Upper lobe of right lung (tissue), 1 donor: ENCODE measurements around the gene PLXND1. TPM values are rescaled to one million over a fixed set of nuclear protein-coding genes. Genes with fewer than 3 reads are reported as not detected.
A peak's percentile ranks its signal among the peaks of the same experiment; 100 is the strongest.

Experiments used
- ATAC-seq: fragments of 200-7000 bp; cut with Tn5 transposase; one replicate; pipeline ENCODE4 v1.9.1; 2020; ENCODE audit warnings: mild to moderate bottlenecking, moderate library complexity
- DNase-seq: peaks from one replicate; pipeline ENCODE4 v3.0.0-alpha.2; 2020
- H3K27ac ChIP-seq: fragments of 200-600 bp; one replicate; pipeline ENCODE4 v1.8.0; 2022
- H3K27me3 ChIP-seq: fragments of 200-600 bp; one replicate; pipeline ENCODE4 v1.8.0; 2022; ENCODE audit warnings: mild to moderate bottlenecking
- H3K36me3 ChIP-seq: fragments of 200-600 bp; one replicate; pipeline ENCODE4 v1.8.0; 2022
- H3K4me1 ChIP-seq: fragments of 200-600 bp; one replicate; pipeline ENCODE4 v1.8.0; 2022
- H3K4me3 ChIP-seq: fragments of 200-600 bp; one replicate; pipeline ENCODE4 v1.8.0; 2022; ENCODE audit warnings: mild to moderate bottlenecking
- H3K9me3 ChIP-seq: fragments of 200-600 bp; one replicate; pipeline ENCODE4 v1.8.0; 2022
- intact Hi-C: fragments of 100-400 bp; cut with DNase I; formaldehyde crosslinking; loops from one replicate; pipeline ENCODE4 v1.11.0; 2022
- total RNA-seq: library from RNA; stranded (reverse); fragmentation: NEBNext Ultra II Directional; extraction: Animal tissue kit (Norgen Biotek cat#: 25700); gene quantifications from one replicate; pipeline ENCODE4 v1.2.1, GENCODE V29; 2021
- TF ChIP-seq, protein P1 (sequence below): fragments of 200-600 bp; IDR thresholded peaks from one replicate; pipeline ENCODE4 v1.8.0; 2022; ENCODE audit warnings: antibody characterized with exemption
- donor health status: DM: no; HTN: yes; CAD: no; lungs with severe emphysema.

Gene PLXND1
- total RNA-seq, 1 donor from 2014 or later = 284 TPM

DNA sequence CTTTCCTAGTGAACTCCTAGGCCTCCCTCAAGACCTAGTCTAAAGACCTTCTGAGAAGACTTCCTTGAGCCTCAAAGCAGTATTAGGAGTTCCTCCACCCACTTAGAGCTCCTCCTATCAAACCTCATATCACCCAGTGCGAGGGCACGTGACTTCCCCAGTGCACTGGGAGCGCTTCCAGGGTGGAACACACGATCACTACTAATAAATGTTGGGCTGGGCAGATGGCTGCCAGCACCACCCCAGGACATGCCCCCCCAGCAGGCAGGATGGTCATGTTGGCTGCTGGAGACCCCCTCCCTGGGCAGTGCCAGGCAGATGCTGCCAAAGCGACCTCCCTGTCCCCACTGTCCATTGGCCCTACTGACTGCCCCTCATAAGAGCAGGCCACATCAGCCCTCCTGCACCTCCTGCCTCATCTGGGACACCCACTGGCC lies 8.5 kb upstream of the PLXND1 start:
- TF ChIP-seq, protein P1, sequence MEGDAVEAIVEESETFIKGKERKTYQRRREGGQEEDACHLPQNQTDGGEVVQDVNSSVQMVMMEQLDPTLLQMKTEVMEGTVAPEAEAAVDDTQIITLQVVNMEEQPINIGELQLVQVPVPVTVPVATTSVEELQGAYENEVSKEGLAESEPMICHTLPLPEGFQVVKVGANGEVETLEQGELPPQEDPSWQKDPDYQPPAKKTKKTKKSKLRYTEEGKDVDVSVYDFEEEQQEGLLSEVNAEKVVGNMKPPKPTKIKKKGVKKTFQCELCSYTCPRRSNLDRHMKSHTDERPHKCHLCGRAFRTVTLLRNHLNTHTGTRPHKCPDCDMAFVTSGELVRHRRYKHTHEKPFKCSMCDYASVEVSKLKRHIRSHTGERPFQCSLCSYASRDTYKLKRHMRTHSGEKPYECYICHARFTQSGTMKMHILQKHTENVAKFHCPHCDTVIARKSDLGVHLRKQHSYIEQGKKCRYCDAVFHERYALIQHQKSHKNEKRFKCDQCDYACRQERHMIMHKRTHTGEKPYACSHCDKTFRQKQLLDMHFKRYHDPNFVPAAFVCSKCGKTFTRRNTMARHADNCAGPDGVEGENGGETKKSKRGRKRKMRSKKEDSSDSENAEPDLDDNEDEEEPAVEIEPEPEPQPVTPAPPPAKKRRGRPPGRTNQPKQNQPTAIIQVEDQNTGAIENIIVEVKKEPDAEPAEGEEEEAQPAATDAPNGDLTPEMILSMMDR = no peak
- H3K27ac ChIP-seq = peak overlapping the region; percentile 78
- no peaks in the 10 kb centered on the region for H3K9me3 ChIP-seq
- no peak overlapping the region for H3K4me3 ChIP-seq
- H3K4me1 ChIP-seq = peaks cover 78% of the 10 kb centered on the region
- intact Hi-C loops = no loop called here
- H3K27me3 ChIP-seq = no peaks in the 10 kb centered on the region
- peak; percentile 60 for ATAC-seq
- H3K36me3 ChIP-seq = no peaks in the 10 kb centered on the region
- DNase-seq = peak; percentile 77

DNA sequence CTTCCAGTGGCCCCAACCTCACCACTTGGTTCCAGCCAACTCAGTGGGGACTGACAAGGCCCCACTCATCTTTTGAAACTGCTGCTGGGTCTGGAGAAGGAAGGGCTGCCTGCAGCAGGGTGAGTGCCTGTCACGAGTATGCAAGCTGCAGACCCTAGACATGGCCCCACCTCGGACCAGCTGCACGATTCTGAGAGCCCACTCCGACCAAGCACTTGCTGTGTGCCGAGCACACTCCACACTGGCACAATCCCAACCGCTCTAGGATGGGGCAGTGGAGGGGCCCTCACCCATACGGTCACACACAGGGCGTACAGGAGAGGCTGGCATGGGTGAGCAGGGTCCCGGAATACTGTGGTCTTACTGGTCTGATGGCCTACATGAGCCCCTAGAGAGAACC lies 8.0 kb upstream of the PLXND1 start:
- ATAC-seq (no peak), DNase-seq (no peak)

DNA sequence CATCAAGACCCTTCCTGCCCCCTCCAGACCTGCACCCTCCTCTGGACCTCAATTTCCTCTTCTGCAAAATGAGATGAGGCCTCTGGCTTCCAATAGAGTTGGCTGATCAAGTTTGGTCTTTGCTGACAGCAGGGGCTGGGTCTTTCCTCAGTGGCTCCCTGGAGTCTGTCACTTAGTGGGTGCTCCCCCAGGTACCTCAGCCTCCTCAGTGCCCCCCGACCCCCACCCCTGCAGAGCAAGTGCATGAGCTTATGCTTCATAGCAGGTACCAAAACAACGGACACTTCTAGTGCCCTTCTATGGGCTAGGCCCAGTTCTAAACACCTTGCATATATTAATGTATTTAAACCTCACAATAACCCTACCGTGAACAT lies 6.9 kb upstream of the PLXND1 start:
- ATAC-seq (no peak), DNase-seq (no peak)
- Histone ChIP-seq H3K36me3 (no peaks in the 10 kb centered on the region), H3K4me1 (peaks cover 76% of the 10 kb centered on the region), H3K4me3 (no peak overlapping the region), H3K9me3 (no peaks in the 10 kb centered on the region), H3K27me3 (no peaks in the 10 kb centered on the region), H3K27ac (no peak overlapping the region)
- intact Hi-C loops = no loop called here
- TF ChIP-seq, protein P1 = no peak

More for the DNA sequence above, 8.0 kb upstream of the PLXND1 start:
- Histone ChIP-seq H3K36me3 (no peaks in the 10 kb centered on the region), H3K4me1 (peaks cover 76% of the 10 kb centered on the region), H3K4me3 (no peak overlapping the region), H3K27ac (peak overlapping the region; percentile 78), H3K27me3 (no peaks in the 10 kb centered on the region), H3K9me3 (no peaks in the 10 kb centered on the region)
- intact Hi-C loops = no loop called here
- TF ChIP-seq, protein P1 = no peak

DNA sequence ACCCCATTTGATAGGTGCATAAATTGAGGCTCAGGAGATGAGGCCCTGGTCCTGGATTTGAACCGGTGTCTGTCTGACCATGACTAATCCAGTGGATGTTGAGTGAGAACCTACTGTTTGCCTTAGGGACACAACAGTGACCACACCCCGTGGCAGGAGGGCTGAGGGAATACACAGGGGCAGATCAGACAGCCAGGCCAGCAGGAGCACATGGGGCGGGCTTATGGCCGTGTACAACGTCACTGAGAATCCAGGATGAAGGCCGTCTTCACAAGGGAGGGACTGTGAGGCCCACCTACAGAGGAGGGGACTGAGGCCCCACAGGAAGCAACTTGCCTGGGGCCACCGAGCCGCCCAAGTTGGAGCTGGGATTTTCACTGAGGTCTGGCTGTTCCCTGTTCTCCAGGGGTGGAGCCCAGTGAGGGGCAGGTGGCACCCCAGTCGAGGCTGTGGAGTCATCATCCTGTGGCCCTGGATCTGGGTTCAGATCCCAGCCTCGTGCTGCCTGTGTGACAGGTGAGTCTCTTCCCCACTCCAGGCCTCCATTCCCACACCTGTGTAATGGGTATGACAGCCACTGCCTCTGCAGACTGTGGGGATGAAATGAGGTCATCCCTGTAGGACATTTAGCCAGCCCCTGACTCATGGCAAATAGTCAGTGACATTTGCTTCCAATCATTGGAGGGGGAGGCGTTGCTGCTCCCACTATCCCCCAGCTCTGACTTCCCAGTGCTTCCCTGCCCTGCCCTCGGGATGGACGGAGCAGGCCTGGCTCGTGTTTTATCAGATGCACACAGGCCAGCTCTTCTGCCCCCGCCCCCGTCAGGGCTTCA lies 6.3 kb upstream of the PLXND1 start:
- DNase-seq (no peak), ATAC-seq (no peak)
- Histone ChIP-seq H3K36me3 (no peaks in the 10 kb centered on the region), H3K4me1 (peaks cover 76% of the 10 kb centered on the region), H3K4me3 (no peak overlapping the region), H3K27ac (peak overlapping the region; percentile 75), H3K27me3 (no peaks in the 10 kb centered on the region), H3K9me3 (no peaks in the 10 kb centered on the region)
- intact Hi-C loops = no loop called here
- TF ChIP-seq, protein P1 = no peak

DNA sequence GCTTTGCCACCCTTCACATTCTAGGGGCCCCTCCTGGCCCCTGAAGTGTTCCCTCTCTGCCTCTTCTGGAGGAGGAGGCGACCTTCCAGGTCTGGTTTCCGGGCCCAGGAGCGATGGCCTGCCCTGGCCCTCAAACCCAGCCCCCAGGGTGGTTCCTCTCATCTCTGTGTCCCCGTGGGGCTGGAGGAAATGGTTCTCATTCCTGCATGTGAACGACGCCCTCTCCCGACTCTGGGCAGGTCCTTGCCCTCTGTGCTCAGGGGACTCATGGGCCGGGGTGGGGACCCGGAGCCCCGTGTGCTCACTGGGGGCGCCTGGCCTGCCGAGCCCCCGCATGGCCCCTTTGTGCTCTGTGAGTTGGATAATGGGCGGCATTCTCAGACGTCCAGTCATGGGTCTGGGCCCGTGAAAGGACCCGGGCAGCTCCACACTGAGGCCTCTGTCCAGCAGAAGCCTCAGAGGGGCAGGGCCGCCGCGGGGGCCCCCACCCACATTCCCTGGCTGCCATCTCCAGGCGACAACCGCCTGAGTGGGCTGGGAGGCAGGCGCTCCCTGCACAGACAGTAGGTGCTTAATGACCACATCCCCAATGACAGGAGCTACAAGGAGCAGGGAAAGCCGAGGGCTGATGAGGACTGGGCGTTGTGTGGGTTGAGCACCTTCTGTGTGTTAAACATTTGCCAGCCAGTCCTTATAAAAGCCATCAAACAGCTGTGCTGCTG lies 5.5 kb upstream of the PLXND1 start:
- no peak for DNase-seq
- no peaks in the 10 kb centered on the region for H3K36me3 ChIP-seq
- ATAC-seq = peak; percentile 13
- no peak overlapping the region for H3K4me3 ChIP-seq
- H3K27ac ChIP-seq = peak overlapping the region; percentile 75
- H3K4me1 ChIP-seq = peaks cover 74% of the 10 kb centered on the region
- intact Hi-C loops = no loop called here
- no peaks in the 10 kb centered on the region for H3K9me3 ChIP-seq
- TF ChIP-seq, protein P1 = no peak
- no peaks in the 10 kb centered on the region for H3K27me3 ChIP-seq
